ENCODE data around the gene CHN2. TPM values are rescaled to one million over a fixed set of nuclear protein-coding genes. Genes with fewer than 3 reads are reported as not detected.

The CHN2 gene
- total and polyA plus RNA-seq, 2 donors (not counting 1 experiment from before 2014, with no cell fraction given), result 0.86 to 1.4 TPM

DNA sequence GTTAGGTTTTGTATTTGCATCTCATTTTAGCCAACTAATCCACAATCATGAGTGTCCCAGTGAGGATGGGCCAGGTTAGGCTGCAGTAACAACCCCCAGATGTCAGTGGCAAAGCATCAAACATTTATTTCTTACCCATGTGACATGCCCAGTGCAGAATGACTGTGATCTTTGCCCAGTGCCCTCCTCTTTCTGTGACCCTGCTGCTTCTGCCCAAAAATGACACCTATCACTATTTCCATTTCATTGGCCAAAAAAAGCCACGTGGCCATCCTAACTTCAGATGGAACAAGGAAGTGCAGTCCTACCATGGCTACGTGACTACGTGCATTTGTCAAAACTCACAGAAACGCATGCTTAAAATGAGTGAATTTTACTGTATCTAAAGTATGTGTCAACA, 259.9 kb downstream of the CHN2 start:
- H3K36me3 ChIP-seq (replicated peaks in 1 of 2; ENCODE audit: control extremely low read depth in 1 of 2, control insufficient read depth in 1 of 2, extremely low read depth in 1 of 2, insufficient read depth in 2 of 2, low read length in 1 of 2), result no peaks in the 10 kb centered on the region
- DNase-seq (no peak), ATAC-seq (ENCODE audit: low read depth) (no peak)
- TF ChIP-seq, protein P1, sequence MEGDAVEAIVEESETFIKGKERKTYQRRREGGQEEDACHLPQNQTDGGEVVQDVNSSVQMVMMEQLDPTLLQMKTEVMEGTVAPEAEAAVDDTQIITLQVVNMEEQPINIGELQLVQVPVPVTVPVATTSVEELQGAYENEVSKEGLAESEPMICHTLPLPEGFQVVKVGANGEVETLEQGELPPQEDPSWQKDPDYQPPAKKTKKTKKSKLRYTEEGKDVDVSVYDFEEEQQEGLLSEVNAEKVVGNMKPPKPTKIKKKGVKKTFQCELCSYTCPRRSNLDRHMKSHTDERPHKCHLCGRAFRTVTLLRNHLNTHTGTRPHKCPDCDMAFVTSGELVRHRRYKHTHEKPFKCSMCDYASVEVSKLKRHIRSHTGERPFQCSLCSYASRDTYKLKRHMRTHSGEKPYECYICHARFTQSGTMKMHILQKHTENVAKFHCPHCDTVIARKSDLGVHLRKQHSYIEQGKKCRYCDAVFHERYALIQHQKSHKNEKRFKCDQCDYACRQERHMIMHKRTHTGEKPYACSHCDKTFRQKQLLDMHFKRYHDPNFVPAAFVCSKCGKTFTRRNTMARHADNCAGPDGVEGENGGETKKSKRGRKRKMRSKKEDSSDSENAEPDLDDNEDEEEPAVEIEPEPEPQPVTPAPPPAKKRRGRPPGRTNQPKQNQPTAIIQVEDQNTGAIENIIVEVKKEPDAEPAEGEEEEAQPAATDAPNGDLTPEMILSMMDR (IDR thresholded peaks at IDR 0.05), result no peak
- no peak for TF ChIP-seq EZH2 (IDR thresholded peaks at IDR 0.05; ENCODE audit: borderline replicate concordance, insufficient read depth, low read depth, low read length, poor library complexity, severe bottlenecking)
- Mint-ChIP-seq H3K4me1 (no peaks in the 10 kb centered on the region), H3K4me3 (no peak overlapping the region), H3K9me3 (ENCODE audit: insufficient read depth) (no peaks in the 10 kb centered on the region), H3K27me3 (no peaks in the 10 kb centered on the region), H3K27ac (no peak overlapping the region)
- ChIA-PET POLR2A (no interaction called here), CTCF (no interaction called here)
- intact Hi-C loops (cut with micrococcal nuclease), result no loop called here
- H3K4me3 ChIP-seq (ENCODE audit: control extremely low read depth in 1 of 5, extremely low read depth in 1 of 5, insufficient read depth in 1 of 5, low read depth in 2 of 5, low read length in 4 of 5), result no peak overlapping the region
- no peak overlapping the region for H3K4me2 ChIP-seq (replicated peaks; ENCODE audit: low read depth, low read length, poor library complexity, severe bottlenecking)
- H2AFZ ChIP-seq (ENCODE audit: insufficient read depth, low read depth, low read length, poor library complexity, severe bottlenecking), result no peak overlapping the region
- H3K4me1 ChIP-seq (ENCODE audit: control insufficient read depth in 2 of 2, insufficient read depth in 2 of 2, low read length in 2 of 2), result no peaks in the 10 kb centered on the region
- no peak overlapping the region for H3K9ac ChIP-seq (ENCODE audit: low read length)
- H3K27ac ChIP-seq (ENCODE audit: low read length in 2 of 2), result no peak overlapping the region
- no peaks in the 10 kb centered on the region for H3K27me3 ChIP-seq (replicated peaks in 1 of 4; ENCODE audit: control extremely low read depth in 1 of 4, control insufficient read depth in 3 of 4, insufficient read depth in 4 of 4, low read length in 3 of 4)
- 100% methylated on average over 3 of the region's 4 CpGs for WGBS (ENCODE audit: insufficient coverage)
- no peaks in the 10 kb centered on the region for H4K20me1 ChIP-seq (ENCODE audit: control insufficient read depth, insufficient read depth, low read length, poor library complexity, severe bottlenecking)
- no peaks in the 10 kb centered on the region for H3K9me3 ChIP-seq (ENCODE audit: control extremely low read depth in 1 of 3, control insufficient read depth in 2 of 3, insufficient read depth in 1 of 3, low read length in 2 of 3)
- no peaks in the 10 kb centered on the region for H3K79me2 ChIP-seq (ENCODE audit: control insufficient read depth, insufficient read depth, low read length)

DNA sequence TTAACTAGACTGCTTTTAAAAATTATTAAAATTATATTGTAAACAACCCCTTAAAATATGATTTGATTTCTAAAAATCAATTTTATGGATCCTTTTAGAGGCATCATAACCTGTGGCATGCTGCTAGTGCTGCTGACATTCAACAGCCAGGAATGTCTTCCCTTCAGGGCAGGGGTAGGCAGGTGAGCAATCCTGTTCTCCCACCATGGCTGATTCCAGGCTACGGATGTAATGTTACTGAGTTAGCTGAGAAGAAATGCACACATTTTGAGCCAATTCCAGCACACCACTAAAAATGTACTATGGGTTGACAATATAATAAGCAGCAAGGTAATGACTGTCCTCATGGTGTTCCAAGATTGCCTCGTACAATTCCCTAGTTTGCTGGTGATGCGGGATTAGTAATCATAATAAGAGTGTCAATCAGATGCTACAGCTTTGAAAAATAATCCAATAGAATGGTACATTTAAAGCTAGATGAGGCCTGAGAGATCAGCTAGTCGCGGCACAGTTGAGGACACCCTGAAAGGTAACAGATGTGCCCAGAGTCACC, 260.4 kb downstream of the CHN2 start:
- ChIA-PET POLR2A (no interaction called here), CTCF (no interaction called here)
- no peaks in the 10 kb centered on the region for H3K9me3 ChIP-seq (ENCODE audit: control extremely low read depth in 1 of 3, control insufficient read depth in 2 of 3, insufficient read depth in 1 of 3, low read length in 2 of 3)
- H4K20me1 ChIP-seq (ENCODE audit: control insufficient read depth, insufficient read depth, low read length, poor library complexity, severe bottlenecking), result no peaks in the 10 kb centered on the region
- H3K36me3 ChIP-seq (replicated peaks in 1 of 2; ENCODE audit: control extremely low read depth in 1 of 2, control insufficient read depth in 1 of 2, extremely low read depth in 1 of 2, insufficient read depth in 2 of 2, low read length in 1 of 2), result no peaks in the 10 kb centered on the region
- ATAC-seq (ENCODE audit: low read depth) (no peak), DNase-seq (no peak)
- Mint-ChIP-seq H3K27me3 (no peaks in the 10 kb centered on the region), H3K4me3 (no peak overlapping the region), H3K4me1 (no peaks in the 10 kb centered on the region), H3K9me3 (ENCODE audit: insufficient read depth) (no peaks in the 10 kb centered on the region), H3K27ac (no peak overlapping the region)
- H3K9ac ChIP-seq (ENCODE audit: low read length), result no peak overlapping the region
- no peaks in the 10 kb centered on the region for H3K4me1 ChIP-seq (ENCODE audit: control insufficient read depth in 2 of 2, insufficient read depth in 2 of 2, low read length in 2 of 2)
- no peak for TF ChIP-seq EZH2 (IDR thresholded peaks at IDR 0.05; ENCODE audit: borderline replicate concordance, insufficient read depth, low read depth, low read length, poor library complexity, severe bottlenecking)
- TF ChIP-seq, protein P1 (IDR thresholded peaks at IDR 0.05), result no peak
- no peak overlapping the region for H3K4me3 ChIP-seq (ENCODE audit: control extremely low read depth in 1 of 5, extremely low read depth in 1 of 5, insufficient read depth in 1 of 5, low read depth in 2 of 5, low read length in 4 of 5)
- no peak overlapping the region for H3K4me2 ChIP-seq (replicated peaks; ENCODE audit: low read depth, low read length, poor library complexity, severe bottlenecking)
- no peaks in the 10 kb centered on the region for H3K79me2 ChIP-seq (ENCODE audit: control insufficient read depth, insufficient read depth, low read length)
- WGBS (ENCODE audit: insufficient coverage), result 91% methylated on average over 2 of the region's 5 CpGs
- H2AFZ ChIP-seq (ENCODE audit: insufficient read depth, low read depth, low read length, poor library complexity, severe bottlenecking), result no peak overlapping the region
- H3K27ac ChIP-seq (ENCODE audit: low read length in 2 of 2), result no peak overlapping the region
- no peaks in the 10 kb centered on the region for H3K27me3 ChIP-seq (replicated peaks in 1 of 4; ENCODE audit: control extremely low read depth in 1 of 4, control insufficient read depth in 3 of 4, insufficient read depth in 4 of 4, low read length in 3 of 4)
- intact Hi-C loops (cut with micrococcal nuclease), result no loop called here

Measured in B cell (primary cell).